ACC112 (cell line): ENCODE results near the gene TCF12.

ENCODE experiments used
- H2AFZ ChIP-seq: fragments of 200-600 bp; sonication (generic); one replicate; pipeline ENCODE4 v1.6.0; 2017; ENCODE audit warnings: antibody characterized with exemption, low read length; ENCODE audit not compliant: unreplicated experiment
- H3K27ac ChIP-seq: fragments of 200-600 bp; sonication (generic); 2 replicates; pipeline ENCODE4 v1.5.1; 2014; ENCODE audit warnings: low read depth, mild to moderate bottlenecking, antibody characterized with exemption, low read length, moderate library complexity
- H3K27me3 ChIP-seq: fragments of 200-600 bp; sonication (generic); 2 replicates; pipeline ENCODE4 v1.6.1; 2014; ENCODE audit warnings: mild to moderate bottlenecking, antibody characterized with exemption, low read length, moderate library complexity, mixed read lengths; ENCODE audit not compliant: insufficient read depth
- H3K36me3 ChIP-seq: fragments of 200-600 bp; sonication (generic); 2 replicates; pipeline ENCODE4 v1.6.1; 2016; ENCODE audit warnings: mild to moderate bottlenecking, antibody characterized with exemption, low read length, moderate library complexity, mixed read lengths; ENCODE audit not compliant: insufficient read depth
- H3K4me1 ChIP-seq: fragments of 200-600 bp; sonication (generic); one replicate; pipeline ENCODE4 v1.6.1; 2016; ENCODE audit warnings: low read length, mixed read lengths; ENCODE audit not compliant: insufficient read depth, unreplicated experiment, control insufficient read depth
- H3K4me3 ChIP-seq: fragments of 200-600 bp; sonication (generic); 2 replicates; pipeline ENCODE4 v1.5.1; 2014; ENCODE audit warnings: mild to moderate bottlenecking, low read depth, low read length
- H3K79me2 ChIP-seq: fragments of 200-600 bp; sonication (generic); one replicate; pipeline ENCODE4 v1.6.0; 2016; ENCODE audit warnings: low read length; ENCODE audit not compliant: control insufficient read depth, unreplicated experiment, insufficient read depth

TCF12 gene

GRCh38 chr15:57061281-57061680, 142.8 kb downstream of the TCF12 start:
- Histone ChIP-seq H2AFZ (no peak overlapping the region), H3K36me3 (no peaks in the 10 kb centered on the region; the same call in 1 of the 2 replicates), H3K4me1 (peaks cover 60% of the 10 kb centered on the region), H3K4me3 (peak overlapping the region; percentile 39; the same call in 1 of the 2 replicates), H3K27ac (peak overlapping the region; percentile 83), H3K27me3 (no peaks in the 10 kb centered on the region), H3K79me2 (peaks cover 52% of the 10 kb centered on the region)

GRCh38 chr15:57061696-57062095, 143.3 kb downstream of the TCF12 start:
- Histone ChIP-seq H2AFZ (no peak overlapping the region), H3K79me2 (peaks cover 52% of the 10 kb centered on the region), H3K27me3 (no peaks in the 10 kb centered on the region), H3K27ac (peak overlapping the region; percentile 83), H3K4me1 (peaks cover 58% of the 10 kb centered on the region), H3K4me3 (no peak overlapping the region), H3K36me3 (peaks cover 1% of the 10 kb centered on the region; the same call in 1 of the 2 replicates)

- Histone ChIP-seq H3K27me3 (no peaks in the 10 kb centered on the region), H2AFZ (no peak overlapping the region), H3K27ac (no peak overlapping the region), H3K79me2 (peaks cover 35% of the 10 kb centered on the region), H3K36me3 (peaks cover 4% of the 10 kb centered on the region; the same call in 1 of the 2 replicates), H3K4me3 (no peak overlapping the region), H3K4me1 (peaks cover 36% of the 10 kb centered on the region)
Observed at GRCh38 chr15:57064033-57064432, 145.6 kb downstream of the TCF12 start.

- Histone ChIP-seq H3K79me2 (peaks cover 20% of the 10 kb centered on the region), H3K27ac (no peak overlapping the region), H2AFZ (no peak overlapping the region), H3K27me3 (no peaks in the 10 kb centered on the region), H3K4me3 (no peak overlapping the region), H3K4me1 (peaks cover 12% of the 10 kb centered on the region), H3K36me3 (0 out of 2 replicates have a peak, but pooled peaks cover 4% of the 10 kb centered on the region)
Observed at GRCh38 chr15:57069423-57069822, 151.0 kb downstream of the TCF12 start.

- no peak overlapping the region for H3K4me3 ChIP-seq
- peaks cover 12% of the 10 kb centered on the region for H3K4me1 ChIP-seq
- 0 out of 2 replicates have a peak, but pooled peaks cover 4% of the 10 kb centered on the region for H3K36me3 ChIP-seq
- H3K27ac ChIP-seq = no peak overlapping the region
- H3K27me3 ChIP-seq = no peaks in the 10 kb centered on the region
- H3K79me2 ChIP-seq = peaks cover 26% of the 10 kb centered on the region
- no peak overlapping the region for H2AFZ ChIP-seq
Observed at GRCh38 chr15:57070674-57071073, 152.2 kb downstream of the TCF12 start.

GRCh38 chr15:57079446-57079845, 161.0 kb downstream of the TCF12 start:
- Histone ChIP-seq H3K36me3 (no peaks in the 10 kb centered on the region), H3K27ac (no peak overlapping the region), H3K4me1 (peaks cover 17% of the 10 kb centered on the region), H3K4me3 (no peak overlapping the region), H2AFZ (no peak overlapping the region), H3K79me2 (peaks cover 20% of the 10 kb centered on the region), H3K27me3 (no peaks in the 10 kb centered on the region)

GRCh38 chr15:57079931-57080620, 161.6 kb downstream of the TCF12 start:
- Histone ChIP-seq H2AFZ (no peak overlapping the region), H3K36me3 (no peaks in the 10 kb centered on the region), H3K79me2 (peaks cover 18% of the 10 kb centered on the region), H3K27me3 (no peaks in the 10 kb centered on the region), H3K4me1 (peaks cover 17% of the 10 kb centered on the region), H3K27ac (no peak overlapping the region), H3K4me3 (peak overlapping the region; percentile 23; the same call in 1 of the 2 replicates)

- Histone ChIP-seq H3K4me1 (peaks cover 17% of the 10 kb centered on the region), H3K36me3 (no peaks in the 10 kb centered on the region), H3K27me3 (no peaks in the 10 kb centered on the region), H3K79me2 (peaks cover 14% of the 10 kb centered on the region), H3K27ac (peak overlapping the region; percentile 31; the same call in 1 of the 2 replicates), H3K4me3 (no peak overlapping the region), H2AFZ (no peak overlapping the region)
Observed at GRCh38 chr15:57082054-57082728, 163.7 kb downstream of the TCF12 start.

- peaks cover 15% of the 10 kb centered on the region for H3K4me1 ChIP-seq
- H3K79me2 ChIP-seq = peaks cover 14% of the 10 kb centered on the region
- no peaks in the 10 kb centered on the region for H3K36me3 ChIP-seq
- no peak overlapping the region for H2AFZ ChIP-seq
- no peak overlapping the region for H3K27ac ChIP-seq
- no peaks in the 10 kb centered on the region for H3K27me3 ChIP-seq
- H3K4me3 ChIP-seq = no peak overlapping the region
Observed at GRCh38 chr15:57084192-57084591, 165.7 kb downstream of the TCF12 start.

- H3K4me1 ChIP-seq = peaks cover 11% of the 10 kb centered on the region
- H3K27me3 ChIP-seq = no peaks in the 10 kb centered on the region
- no peak overlapping the region for H3K4me3 ChIP-seq
- H3K36me3 ChIP-seq = no peaks in the 10 kb centered on the region
- no peak overlapping the region for H2AFZ ChIP-seq
- H3K79me2 ChIP-seq = peaks cover 19% of the 10 kb centered on the region
- H3K27ac ChIP-seq = no peak overlapping the region
Observed at GRCh38 chr15:57085267-57085666, 166.8 kb downstream of the TCF12 start.
